ENCODE data around the gene IL17RC.

The IL17RC gene

DNA sequence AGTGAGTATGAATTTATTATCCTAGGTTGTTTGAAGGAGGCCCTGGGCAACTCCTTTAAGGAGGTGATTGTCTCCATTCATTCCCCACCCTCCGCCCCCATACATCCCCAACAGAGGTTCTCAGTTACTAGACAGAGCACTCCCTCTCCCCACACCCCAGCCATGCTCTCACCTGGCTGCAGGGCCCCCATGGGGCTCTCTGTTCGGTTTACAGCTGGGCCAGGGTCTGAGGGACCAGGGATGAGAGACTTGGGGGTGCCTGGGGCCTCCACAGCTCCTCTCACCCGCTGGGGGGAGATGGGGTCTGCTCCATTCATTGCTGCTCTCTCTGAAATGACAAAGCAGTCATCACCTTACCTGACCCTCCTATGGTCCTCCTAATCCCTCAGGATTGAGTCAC, 31.7 kb downstream of the IL17RC start:
- no peak overlapping the region for H3K4me3 ChIP-seq (ENCODE audit: low read length)
- TF ChIP-seq, protein P1, sequence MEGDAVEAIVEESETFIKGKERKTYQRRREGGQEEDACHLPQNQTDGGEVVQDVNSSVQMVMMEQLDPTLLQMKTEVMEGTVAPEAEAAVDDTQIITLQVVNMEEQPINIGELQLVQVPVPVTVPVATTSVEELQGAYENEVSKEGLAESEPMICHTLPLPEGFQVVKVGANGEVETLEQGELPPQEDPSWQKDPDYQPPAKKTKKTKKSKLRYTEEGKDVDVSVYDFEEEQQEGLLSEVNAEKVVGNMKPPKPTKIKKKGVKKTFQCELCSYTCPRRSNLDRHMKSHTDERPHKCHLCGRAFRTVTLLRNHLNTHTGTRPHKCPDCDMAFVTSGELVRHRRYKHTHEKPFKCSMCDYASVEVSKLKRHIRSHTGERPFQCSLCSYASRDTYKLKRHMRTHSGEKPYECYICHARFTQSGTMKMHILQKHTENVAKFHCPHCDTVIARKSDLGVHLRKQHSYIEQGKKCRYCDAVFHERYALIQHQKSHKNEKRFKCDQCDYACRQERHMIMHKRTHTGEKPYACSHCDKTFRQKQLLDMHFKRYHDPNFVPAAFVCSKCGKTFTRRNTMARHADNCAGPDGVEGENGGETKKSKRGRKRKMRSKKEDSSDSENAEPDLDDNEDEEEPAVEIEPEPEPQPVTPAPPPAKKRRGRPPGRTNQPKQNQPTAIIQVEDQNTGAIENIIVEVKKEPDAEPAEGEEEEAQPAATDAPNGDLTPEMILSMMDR (conservative IDR thresholded peaks at IDR 0.05; ENCODE audit: low read length): no peak
- no peak for DNase-seq (ENCODE audit: low read depth)

GRCh38 chr3:9949115-9949514, 32.2 kb downstream of the IL17RC start:
- TF ChIP-seq, protein P1 (conservative IDR thresholded peaks at IDR 0.05; ENCODE audit: low read length): no peak
- H3K4me3 ChIP-seq (ENCODE audit: low read length): no peak overlapping the region
- DNase-seq (ENCODE audit: low read depth): no peak

DNA sequence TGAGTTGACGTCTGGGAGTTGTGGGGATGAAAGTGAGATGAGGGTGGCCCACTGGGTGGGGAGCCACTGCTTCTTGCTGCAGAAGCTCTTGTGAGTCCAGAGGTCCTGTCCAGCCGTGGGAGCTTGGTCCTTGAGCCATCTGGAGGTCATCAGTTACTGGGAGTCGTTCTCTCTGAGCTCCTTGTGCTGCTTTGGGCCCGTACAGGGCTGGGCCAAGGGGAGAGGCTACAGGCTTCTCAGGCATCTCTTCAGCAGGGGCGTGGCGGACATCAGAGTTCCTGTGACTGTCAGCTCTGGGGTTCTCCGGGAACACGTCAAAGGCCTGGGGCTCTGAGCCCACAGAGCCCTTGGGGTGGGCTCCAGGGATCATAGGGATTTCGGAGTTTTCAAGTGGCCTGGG, 32.7 kb downstream of the IL17RC start:
- H3K4me3 ChIP-seq (ENCODE audit: low read length): no peak overlapping the region
- TF ChIP-seq, protein P1 (conservative IDR thresholded peaks at IDR 0.05; ENCODE audit: low read length): no peak
- DNase-seq (ENCODE audit: low read depth): no peak

GRCh38 chr3:9951126-9951525, 34.2 kb downstream of the IL17RC start:
- H3K4me3 ChIP-seq (ENCODE audit: low read length): no peak overlapping the region
- no peak for DNase-seq (ENCODE audit: low read depth)
- TF ChIP-seq, protein P1 (conservative IDR thresholded peaks at IDR 0.05; ENCODE audit: low read length): no peak

- TF ChIP-seq, protein P1 (conservative IDR thresholded peaks at IDR 0.05; ENCODE audit: low read length): no peak
- no peak for DNase-seq (ENCODE audit: low read depth)
- peak overlapping the region; percentile 65 for H3K4me3 ChIP-seq (ENCODE audit: low read length)
Observed at GRCh38 chr3:9951598-9951961, 34.7 kb downstream of the IL17RC start.

GRCh38 chr3:9951962-9952805, 35.3 kb downstream of the IL17RC start, which contains the start of gene PRRT3:
Gene PRRT3, minus strand, starts transcription at chr3:9952408. Its CDS starts 2,293 bp downstream, at chr3:9950115.
- TF ChIP-seq, protein P1 (conservative IDR thresholded peaks at IDR 0.05; ENCODE audit: low read length): no peak
- H3K4me3 ChIP-seq (ENCODE audit: low read length): peak within 1 kb of the TSS; percentile 65
- DNase-seq (ENCODE audit: low read depth): peak; percentile 28

DNA sequence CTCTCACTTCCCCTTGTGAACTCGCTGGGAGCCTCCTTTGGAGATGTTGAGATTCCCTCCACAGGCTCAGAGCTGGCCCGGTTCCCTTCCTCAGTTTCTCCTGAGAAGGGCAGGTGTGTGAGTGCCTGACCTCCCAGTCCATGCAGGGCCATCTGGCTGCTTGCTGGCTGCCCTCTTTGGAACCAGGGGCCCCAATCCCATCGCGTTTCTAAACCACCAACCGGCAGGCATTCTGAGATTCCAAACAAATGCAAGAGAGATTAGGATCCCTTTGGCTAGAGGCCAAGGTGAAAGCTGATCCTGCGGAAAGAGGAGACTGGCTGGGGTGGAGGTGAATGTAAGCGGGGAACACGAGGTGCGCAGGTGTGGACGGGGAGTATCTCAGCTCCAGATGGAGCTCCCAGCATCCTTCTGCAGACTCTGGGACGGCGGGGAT, 38.2 kb downstream of the IL17RC start:
- no peak for DNase-seq (ENCODE audit: low read depth)
- TF ChIP-seq, protein P1 (conservative IDR thresholded peaks at IDR 0.05; ENCODE audit: low read length): no peak
- H3K4me3 ChIP-seq (ENCODE audit: low read length): no peak overlapping the region
